Prostate gland (tissue), 2 donors: ENCODE data around the gene SNX1.

ENCODE experiments used
- CTCF ChIP-seq, 4 experiments: fragments of 200-600 bp in 2 of 4; fragments of 450-650 bp in 2 of 4; sonication (generic) in 2 of 4; IDR thresholded peaks; 1 replicate in 3 of 4; 2 replicates in 1 of 4; pipeline ENCODE4 v1.5.1; 2016 to 2019; ENCODE audit warnings: antibody characterized with exemption in 4 of 4, mild to moderate bottlenecking in 2 of 4, moderate library complexity in 2 of 4
- POLR2A ChIP-seq: fragments of 450-650 bp; IDR thresholded peaks from one replicate; pipeline ENCODE4 v1.6.1; 2016; ENCODE audit warnings: antibody characterized with exemption, mild to moderate bottlenecking
- POLR2AphosphoS5 ChIP-seq: sonication (generic); formaldehyde crosslinking; IDR thresholded peaks from one replicate; pipeline ENCODE4 v1.6.1; 2017; ENCODE audit warnings: antibody characterized with exemption

GRCh38 chr15:64096668-64097384 is 1.0 kb downstream of the SNX1 start:
- TF ChIP-seq POLR2AphosphoS5 (no peak), POLR2A (no peak), CTCF (IDR thresholded peaks at IDR 0.05) (no peak)
